GM19463 (cell line): ENCODE data around the gene IRGQ.

Experiments used
- ATAC-seq: cut with Tn5 transposase; IDR thresholded peaks from one replicate; pipeline ENCODE4 v1.9.1; 2021; ENCODE audit warnings: mild to moderate bottlenecking, moderate library complexity; ENCODE audit not compliant: unreplicated experiment

The IRGQ gene

GRCh38 chr19:43546581-43546980 lies 49.4 kb downstream of the IRGQ start:
- ATAC-seq: no peak

- no peak for ATAC-seq
These were observed 50.0 kb downstream of the IRGQ start for GRCh38 chr19:43545981-43546380.

DNA sequence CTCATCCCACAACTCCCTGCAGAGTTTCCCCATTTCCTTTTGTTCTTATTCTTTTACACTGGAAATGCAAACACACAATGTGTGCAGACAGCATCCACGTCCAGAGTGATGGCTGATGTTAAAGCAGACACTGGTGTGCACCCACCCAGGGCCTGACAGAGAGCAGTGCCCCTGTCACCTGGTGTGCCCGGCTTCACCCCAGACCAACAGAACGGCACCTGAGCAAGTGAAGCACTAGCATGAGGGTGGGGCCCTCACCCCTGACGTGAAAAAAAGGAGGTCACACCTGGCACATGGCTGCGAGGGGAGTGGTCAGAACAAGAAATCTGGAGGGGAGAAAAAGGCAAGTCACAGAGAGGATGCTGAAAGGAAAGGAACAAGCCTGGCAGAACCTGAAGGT lies 50.7 kb downstream of the IRGQ start:
- ATAC-seq: no peak

- no peak for ATAC-seq
These were observed 51.9 kb downstream of the IRGQ start for GRCh38 chr19:43544077-43544476.

- no peak for ATAC-seq
These were observed 53.8 kb downstream of the IRGQ start for GRCh38 chr19:43541920-43542650.

DNA sequence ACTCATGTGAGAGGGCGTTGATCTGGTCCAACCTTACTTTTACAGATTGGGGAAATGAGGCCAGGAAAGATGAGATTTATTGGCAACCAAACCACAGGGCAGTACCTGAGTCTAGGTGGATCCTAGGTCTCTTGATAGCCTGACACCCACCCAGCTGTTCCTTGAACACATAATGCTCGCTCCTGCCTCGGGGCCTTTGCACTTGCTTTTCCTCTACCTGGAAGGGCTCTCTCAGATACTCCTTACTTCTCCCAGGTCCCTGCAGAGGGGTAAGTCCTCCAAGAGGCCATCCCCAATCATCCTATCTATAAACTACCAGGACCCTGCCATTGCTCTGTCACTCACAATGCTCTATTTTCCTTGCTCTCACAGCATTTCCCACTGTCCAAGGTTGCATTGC lies 55.6 kb downstream of the IRGQ start:
- ATAC-seq: no peak

- no peak for ATAC-seq
These were observed 57.0 kb downstream of the IRGQ start for GRCh38 chr19:43538922-43539321.

DNA sequence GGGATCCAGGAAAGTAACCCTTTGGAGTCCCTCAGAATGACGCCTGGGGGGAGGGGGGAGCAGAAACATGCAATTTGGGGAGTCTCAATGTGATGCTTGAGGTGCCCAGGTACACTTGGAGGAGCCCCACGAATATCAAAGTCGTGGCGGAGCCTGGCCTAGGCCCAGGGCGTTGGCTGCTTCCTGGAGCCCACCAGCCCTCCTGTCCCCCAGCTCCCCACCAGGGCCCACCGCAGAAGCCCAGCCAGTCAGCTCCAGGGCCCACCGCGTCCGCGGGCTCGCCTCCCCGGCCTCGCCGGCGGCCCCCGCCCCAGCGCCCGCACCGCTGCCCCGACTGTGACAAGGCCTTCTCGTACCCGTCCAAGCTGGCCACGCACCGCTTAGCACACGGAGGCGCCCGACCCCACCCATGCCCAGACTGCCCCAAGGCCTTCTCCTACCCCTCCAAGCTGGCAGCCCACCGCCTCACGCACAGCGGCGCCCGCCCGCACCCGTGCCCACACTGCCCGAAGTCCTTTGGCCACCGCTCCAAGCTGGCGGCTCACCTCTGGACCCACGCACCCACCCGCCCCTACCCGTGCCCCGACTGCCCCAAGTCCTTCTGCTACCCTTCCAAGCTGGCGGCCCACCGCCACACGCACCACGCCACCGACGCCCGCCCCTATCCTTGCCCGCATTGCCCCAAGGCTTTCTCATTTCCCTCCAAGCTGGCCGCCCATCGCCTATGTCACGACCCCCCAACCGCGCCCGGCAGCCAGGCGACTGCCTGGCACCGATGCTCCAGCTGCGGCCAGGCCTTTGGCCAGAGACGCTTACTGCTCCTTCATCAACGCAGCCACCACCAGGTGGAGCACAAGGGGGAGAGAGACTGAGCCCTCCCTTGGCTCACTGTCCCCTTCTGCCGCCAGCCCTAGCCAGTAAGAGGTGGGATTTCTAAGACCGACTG lies 60.8 kb downstream of the IRGQ start:
- no peak for ATAC-seq
